HG03378 (cell line): ENCODE data around the gene SMARCD3.

Experiments
- ATAC-seq: cut with Tn5 transposase; IDR thresholded peaks from one replicate; pipeline ENCODE4 v1.9.1; 2021; ENCODE audit warnings: mild to moderate bottlenecking, moderate library complexity; ENCODE audit not compliant: unreplicated experiment

The SMARCD3 gene

DNA sequence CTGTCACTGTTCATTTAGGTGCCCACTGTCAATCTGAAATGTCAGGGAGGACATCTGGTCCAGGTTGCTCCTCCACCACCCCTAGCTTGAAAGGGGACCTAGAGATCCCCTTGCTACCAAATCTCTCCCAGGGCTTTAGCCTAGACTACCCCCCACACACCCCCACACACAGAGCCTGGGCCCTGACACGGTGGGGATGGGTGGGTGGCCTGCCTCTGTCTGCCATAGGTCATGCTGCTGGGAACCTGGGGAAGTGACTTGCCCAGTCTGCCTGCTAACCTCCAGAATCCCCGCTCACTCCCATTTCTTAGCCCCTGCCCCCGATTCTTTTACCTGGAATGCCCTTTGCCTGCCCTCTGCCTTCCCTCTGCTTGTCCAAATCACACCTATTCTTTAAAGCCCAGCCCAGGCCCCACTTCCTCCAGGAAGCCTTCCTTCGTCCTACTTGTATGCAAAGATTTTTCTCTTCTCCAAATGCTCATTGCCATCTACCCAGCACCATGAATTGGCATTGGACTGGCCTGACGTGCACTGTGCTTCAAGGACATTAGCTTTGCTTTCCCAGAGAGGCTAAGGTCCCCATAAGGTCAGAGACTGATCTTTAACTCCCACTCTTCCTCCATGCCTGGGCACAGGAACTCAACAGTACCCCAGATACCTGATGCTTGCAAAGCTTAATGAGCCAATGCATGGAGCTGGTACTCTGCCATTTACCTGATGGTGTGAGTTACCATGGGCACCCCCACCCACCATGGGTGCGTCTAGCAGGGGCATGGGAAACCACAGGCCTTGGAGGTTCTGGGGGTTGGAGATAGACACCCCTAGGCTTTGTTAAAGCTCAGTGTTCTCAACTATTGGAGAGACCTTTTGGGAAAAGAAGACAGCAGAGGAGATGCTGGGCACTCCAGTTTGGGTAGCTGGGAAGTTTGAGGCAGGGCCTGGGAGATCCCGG, 2.0 kb upstream of the SMARCD3 start:
- no peak for ATAC-seq

DNA sequence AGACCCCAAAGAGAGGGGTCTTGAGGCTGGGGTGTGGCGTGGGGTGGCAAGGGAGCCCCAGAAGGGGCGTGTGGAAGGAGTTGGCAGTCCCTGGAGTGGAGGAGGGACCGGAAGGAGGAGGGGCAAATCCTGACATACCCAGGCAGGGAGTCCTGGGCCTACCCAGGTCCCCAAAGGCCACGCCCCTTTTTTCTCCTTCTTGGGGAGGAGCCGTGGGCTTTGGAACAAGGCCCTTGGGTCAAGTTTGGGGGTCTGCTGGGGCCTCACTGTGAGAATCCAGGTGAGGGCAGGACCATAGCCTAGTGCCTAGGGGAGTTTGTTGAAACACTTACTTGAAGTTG, 1.2 kb upstream of the SMARCD3 start:
- no peak for ATAC-seq

DNA sequence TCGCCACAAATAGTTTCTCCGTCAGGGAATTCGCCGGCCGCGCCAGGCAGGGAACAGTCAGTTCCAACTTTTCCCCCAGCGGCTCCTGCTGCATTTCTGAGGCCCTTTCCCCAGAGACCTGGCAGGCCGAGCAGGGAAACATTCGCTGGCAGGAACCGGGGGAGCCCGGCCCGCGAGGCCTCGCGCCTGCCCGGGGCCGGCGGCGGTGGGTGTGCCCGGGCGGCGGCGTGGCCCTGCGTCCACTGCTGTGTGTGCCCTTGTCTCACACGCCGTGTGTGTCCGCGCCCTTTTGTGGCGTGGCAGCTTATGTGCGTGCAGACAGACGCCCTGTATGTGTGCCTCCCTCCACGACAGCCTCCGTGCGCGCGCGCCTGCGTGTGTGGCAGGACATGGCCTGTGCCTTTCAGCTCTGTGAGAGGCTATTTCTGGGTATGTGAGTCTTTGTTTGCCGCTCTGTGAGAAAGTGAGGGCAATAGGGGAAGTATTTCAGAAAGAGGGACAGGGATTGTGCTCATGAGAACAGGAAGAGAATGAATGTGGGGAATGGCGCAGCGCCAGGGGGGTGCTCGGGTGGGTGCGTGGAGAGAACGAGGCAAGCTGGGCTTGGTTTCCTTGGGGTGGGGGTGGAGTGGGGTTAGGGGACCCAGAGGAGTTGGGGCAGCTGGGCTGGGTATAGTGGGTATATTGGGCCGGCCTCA, 689 bp upstream of the SMARCD3 start:
- ATAC-seq, result no peak

DNA sequence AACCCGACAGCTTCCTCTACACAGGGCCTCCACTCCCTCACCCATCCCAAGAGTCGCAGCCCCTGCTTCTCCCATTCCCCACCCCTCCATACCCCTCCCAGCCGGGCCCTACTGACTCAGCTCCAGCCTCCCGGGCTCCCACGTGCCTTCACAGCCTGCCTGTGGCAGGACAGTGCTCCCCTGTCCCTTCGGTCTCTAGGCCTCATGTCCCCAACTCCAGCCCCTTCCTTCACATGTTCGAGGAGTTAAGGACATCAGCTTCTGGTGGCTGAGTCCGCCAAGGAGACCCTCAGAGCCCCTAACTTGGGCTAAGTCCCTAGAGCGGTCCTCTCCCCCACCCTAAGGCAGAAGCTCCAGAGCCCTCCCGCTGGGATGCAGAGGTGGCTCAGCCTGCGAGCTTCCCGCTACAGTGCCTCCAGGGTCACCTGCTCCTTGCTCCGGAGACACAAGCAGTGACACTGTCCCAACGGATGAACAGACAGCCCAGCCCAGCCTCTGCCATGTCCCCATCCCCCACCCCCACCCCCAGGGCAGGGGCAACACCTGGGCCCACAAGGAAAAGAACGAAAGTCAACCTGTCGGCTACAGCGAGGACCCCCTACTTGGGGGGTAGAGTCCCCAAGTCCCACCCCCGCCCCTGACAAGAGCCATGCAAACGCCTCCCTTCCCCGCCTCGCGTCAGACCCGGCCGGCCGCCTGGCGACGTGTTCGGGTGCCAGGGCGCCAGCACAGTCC, 716 bp downstream of the SMARCD3 start:
- no peak for ATAC-seq

DNA sequence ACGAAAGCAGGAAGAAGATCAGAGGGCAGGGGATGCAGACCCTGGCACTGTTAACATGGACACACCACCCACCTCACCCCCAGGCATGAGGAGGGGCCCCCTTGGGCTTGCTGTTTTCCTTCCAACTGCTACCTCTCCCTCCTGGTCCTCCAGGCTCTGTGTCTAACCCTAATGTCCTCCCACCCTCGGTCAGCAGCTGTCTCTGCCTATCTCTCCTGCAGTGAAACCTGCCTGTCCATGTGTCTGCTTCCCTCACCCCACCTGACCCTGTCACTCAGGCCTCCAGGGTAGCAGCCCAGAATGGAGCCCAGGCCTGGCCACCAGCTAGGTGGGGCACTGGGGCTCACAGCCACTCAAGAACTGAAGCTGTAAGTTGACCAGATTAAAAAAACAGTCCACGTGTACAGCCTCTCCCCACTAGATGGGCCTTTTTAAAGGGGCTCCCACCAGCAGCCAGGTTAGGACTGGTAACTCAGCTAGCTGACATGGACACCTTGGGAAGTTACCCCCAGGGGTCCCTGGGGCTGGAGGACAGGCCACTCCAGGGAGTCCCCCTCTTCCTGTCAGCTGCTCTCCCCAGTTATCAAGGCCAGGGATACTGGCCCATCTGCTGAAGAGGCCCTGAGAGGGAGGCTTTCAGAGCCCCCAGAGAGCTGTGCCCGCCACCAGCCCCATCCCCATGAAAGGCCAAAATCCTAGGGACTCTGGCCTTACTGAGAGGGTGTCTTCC, 1.5 kb downstream of the SMARCD3 start:
- no peak for ATAC-seq

DNA sequence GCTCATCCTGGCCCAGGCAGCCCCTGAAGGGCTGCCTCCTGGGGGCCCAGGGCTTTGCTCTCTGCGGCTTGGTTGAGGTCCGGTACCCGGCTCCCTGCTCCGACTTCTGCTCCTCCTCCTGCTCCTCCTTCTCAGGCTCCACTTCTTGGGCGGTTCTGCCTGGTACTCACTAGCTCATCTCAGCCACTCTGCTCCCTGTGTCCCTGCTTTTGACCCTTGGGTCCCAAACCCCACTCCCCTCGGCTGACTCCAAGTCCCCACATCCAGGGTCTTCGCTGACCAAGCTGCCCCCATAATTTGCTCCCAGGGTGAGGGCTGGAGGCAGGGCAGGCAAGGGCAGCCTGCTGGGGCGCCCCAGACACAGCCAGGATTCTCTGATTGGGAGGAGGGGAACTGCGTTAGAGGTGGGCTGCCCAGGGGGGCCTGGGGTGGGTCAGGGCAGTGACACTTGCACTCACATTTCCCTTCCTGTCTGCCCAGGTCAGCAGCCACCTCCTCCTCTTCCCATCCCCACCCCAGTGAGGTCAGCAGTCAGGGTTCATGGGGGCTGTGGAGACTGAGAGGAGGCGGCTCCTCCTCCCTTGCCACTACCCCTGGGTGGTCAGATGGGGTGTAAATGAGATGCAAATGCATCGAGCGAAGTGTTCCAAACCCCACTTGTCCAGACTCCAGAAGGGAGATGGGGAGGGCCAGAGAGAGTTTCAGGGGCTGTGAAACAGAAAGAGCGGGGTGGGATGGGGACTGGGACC, 2.2 kb downstream of the SMARCD3 start:
- ATAC-seq, result no peak

DNA sequence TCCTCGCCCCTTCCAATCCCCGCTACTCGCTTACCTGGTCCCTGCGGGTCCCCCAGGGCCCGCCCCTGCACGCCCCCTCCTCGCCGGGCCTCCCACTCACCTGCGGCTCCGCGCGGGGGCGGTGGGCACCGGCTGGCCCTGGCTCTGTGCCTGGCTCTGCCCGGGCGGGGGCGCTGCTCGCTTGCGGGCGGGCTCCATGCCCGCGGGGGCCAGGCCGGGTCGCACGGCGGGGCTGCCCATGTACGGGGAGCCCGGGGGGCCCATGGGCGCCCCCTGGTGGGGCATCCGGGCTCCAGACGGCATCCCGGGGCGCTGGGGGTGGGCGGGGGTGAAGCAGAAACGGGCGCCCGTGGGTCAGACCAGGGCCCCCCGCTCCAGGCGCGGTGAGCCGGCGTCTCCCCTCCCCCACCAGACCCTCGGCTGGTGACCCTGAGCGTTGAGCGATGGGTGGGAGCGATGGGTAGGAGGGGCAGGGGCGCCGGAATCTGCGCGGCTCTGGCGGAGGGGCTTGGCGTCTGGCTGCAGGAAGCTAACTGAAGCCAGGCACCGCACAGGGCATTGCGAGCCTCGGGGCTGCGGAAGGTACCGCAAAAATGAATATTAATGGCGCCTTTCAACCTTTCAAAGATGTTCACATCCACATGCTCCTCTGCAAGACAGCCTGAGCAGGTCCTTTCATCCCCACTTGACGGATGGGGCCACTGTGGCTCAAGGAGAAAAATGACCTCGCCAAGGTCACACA, 3.0 kb downstream of the SMARCD3 start:
- no peak for ATAC-seq

DNA sequence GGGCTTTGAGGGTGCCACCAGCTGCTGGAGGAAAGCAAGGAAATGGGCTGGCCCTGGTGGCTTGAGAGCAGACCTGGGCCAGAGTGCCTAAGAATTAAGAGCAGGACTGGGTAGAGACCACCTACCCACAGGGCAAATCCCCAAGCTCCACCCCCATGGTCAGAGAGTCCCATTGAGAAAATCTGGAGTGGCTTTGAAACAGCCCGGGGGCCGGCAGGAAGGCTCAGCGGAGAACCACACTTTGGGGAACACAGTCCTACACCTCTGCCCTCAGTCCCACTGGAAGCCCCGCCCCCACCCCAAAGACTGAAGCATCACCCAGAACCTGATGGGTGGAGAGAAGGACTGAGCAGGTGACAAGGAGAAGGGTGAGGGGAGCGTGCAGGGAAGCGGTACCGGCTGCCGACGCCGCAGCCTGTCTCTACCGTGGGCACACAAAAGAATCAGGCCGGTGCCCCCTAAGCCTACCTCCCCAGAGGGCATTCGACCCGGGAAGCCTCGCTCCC, 3.6 kb downstream of the SMARCD3 start:
- ATAC-seq, result no peak

DNA sequence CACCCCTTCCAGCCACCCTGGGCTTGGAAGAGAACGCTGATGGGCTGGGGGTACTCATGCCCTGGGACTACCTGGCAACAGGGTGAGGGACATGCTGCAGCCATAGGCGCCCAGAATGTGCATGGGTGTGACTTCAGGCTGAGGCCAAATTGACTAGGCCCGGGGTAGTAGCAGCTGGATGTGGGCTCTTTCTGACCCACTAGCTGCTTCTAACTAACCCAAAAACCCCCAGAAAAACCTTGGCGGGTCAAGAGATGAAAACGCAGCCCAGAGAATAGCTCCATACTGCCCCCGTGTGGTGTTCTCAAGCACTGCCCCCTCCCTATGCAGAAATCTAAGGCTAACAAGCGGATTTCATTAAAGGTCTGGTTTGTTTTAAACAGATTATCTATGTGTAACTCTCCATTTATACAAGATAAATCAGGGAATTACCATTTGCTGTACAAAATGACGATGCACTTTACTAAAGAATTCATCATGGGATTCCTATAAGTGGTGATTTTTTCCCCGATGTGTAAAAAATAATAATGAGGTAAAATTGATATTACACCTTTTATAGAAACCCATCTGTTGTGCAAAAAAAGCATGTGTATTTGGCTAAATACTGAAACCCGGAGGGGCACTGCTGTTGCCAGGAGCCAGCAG, 4.2 kb downstream of the SMARCD3 start:
- ATAC-seq, result no peak

DNA sequence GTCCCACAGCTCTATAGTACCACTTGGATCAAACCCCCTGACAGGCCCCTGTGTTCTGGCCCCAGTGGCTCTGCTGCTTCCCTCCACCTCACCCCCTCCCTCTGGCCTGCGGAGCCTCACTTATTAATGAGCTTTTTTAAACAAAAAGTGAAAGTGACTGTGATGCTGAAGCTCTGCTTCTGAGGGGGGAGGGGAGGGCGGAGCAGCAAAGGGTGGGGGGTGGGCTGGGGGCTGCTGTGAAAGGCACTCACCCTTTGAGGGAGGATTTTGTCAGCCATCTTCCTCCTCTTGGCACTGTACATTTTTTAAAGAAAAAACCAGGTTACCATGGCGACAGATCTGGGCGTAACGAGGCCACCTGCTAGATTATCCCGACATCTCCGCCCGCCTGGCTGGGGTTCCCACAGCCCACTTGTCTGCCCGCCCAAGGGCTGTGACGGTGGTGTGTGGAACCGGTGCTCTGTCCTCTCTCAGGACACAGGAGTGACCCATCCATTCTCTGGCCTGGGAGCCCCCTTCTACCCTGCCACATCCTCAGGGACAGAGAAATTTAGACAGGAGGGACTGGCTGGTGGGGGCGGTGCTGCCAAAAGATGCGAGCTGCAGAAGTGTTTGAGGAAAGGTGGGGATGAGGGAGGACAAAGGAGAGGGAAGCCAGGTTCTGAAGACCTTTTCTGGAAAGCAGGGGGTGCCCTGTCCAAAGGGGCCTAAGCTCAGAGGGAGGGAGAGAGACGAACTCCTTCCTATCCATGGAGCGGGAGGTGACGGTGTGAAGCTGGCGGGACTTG, 4.9 kb downstream of the SMARCD3 start:
- no peak for ATAC-seq

DNA sequence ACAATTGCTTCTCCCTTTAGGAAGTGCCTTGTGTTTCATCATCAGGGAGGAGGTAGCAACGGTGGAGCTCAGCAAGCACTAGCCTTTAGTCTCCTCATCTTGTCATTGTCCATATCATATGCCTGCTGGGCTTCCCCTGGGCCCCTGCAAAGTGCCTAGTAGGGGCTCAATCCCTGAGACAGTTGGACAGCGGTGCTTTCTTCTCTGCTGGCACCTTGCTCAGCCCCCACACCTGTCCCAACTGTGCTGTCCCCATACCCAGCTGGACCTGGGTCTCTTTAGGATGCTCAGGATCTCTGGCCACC, 5.5 kb downstream of the SMARCD3 start:
- no peak for ATAC-seq

DNA sequence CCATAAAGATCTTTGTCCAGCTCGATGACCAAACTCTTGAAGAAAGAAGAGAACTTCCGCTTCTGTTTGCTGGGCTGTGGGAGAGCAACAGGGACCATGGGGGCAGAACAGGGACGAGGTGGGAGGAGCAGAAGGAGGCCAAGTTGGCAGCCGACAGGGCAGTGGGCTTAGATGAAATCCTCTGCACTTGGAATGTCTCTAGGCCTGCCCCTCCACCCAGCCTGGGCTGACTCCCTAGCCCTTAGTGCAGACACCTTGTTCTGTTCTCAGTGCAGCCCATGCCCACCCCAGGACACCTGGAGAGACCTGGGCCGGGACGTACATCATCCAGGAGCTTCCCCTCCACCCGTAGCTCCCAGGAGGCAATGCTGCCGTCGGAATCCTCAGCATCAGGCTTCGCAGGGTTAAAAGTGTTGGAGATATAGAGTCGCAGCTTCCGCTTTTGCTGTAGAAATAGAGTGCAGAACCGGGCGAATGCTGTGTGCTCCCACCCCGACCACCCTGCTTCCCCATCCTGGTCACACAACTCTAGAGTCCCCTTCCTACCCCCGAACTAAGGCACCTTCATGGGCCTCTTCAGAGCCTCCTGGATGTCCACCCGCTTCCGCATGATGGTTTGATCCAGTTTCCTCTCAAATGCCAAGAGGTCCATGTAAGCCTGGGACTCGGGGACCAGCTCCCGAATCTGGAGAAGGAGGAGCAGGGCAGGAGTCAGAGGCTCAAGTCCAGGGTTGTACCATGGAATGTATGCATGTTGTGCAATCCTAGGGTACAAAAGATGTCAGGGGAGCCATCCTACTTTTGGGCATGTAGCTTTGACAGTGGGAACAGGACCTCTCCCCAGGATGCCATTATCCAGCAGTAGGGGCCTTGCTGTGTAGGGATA, 6.1 kb downstream of the SMARCD3 start:
- no peak for ATAC-seq

DNA sequence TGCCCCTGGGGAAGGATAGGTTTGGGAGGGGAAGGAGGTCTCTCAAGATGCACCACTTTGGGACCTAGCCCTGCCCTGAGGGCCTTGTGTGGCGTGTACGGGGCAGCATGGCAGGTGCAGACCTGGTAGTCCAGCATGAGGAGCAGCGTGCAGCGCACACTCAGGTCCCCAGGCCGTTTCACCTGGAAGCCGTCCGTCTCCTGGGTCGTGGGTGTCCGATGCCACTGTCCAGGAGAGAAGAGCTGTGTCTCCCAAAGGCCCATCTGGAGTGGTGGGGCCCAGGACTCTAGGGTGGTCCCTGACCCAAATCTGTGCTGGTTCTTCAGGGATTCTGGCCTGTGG, 6.8 kb downstream of the SMARCD3 start:
- ATAC-seq, result no peak

DNA sequence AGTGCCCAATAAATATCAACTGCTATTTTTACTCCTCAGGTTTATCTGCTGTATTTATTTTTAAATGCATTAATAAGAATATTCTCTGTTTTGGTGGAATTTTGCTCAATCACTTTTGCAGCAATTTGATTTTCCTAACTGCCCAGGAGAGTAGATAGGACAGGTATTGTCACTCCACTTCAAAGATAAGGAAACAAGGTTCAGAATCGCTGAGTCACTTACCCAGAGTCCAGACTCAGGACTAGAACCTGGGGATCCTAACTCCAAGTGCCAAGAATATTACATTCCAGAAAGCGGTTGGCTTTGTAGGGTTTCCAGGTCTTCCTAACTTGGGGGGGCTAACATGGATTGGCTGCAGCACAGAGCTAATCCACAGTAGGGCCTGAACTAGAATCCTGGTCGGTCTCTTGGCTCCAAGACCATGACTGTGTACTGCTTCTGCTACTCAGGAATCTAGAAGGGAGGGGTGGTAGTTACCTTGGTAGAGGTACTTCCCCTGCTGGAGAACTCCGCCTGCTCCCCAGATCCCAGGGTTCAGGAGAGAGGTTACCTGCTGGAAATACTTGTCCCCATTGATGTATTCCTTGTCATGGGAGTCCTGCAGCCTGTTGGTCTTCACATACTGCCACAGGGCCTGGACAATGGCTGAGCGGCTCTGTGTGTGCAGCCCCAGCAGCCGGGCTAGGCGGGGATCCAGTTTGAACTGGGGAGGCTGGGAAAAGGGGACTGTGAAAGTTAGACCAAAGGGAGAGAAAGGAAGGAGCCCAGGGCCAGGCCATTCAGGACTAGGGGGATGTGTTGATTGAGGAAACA, 7.3 kb downstream of the SMARCD3 start:
- no peak for ATAC-seq

DNA sequence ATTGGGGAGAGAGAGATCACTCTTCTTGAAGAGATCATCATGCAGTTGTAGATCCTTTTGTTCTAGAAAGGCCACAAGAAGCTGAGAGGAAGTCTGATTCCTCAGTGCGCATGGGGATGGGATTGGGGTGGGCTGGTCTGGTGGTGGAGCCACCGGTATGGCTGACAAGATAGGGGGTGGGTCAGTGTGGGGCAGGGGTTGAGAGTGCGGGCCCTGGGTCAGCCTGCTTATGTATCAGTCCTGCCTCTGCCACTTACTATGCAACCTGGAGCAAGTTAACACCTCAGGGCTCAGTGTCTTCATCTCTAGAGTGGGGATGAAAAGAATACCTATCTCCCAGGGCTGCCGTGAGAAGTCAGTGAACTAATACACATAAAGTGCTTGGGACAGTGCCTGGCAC, 8.0 kb downstream of the SMARCD3 start:
- no peak for ATAC-seq

DNA sequence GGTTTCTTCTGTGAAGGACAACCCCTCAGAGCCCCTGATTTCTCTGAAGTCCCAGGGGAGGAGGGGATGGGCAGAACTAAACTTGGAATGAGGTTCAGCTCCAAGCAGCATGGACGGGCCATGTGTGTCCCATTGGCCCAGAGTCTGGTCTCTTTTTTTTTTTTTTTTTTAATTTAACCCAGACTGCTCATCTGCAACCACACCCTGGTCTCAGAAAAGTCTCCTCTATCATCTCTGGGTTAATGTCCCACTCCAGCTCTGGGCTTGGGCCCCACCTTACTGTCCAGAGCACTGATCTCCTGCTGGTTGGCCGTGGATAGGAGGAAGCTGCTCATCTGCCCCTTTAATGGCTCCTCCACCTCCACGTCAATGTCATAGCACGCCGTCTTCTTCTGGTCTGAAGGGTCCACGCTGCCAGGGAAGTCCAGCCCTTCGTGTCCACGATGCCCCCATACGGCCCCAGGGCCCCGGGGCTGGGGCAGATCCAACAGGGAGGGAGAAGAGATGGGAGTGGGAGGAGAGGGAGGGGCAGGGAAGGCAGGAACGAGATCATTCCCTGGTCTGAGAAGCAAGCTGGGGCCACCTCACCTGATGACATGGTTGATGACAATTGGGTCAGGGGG, 8.5 kb downstream of the SMARCD3 start:
- ATAC-seq, result no peak
